HG03460 (cell line): ENCODE data around the gene ITM2A.

Source experiments
- ATAC-seq: cut with Tn5 transposase; IDR thresholded peaks from one replicate; pipeline ENCODE4 v1.9.1; 2021; ENCODE audit not compliant: unreplicated experiment

The ITM2A gene

GRCh38 chrX:79325263-79325958, 41.7 kb downstream of the ITM2A start:
- no peak for ATAC-seq
